BLaER1 treated with 17β-estradiol and CSF1 and Interleukin-3, amounts not matched to agents 10 nM and 100 nM (cell line): Measurements from ENCODE around the gene ARHGAP8.

Experiments used
- H3K27ac ChIP-seq, 11 experiments: shearing (Covaris generic); formaldehyde crosslinking; 2 replicates each; pipeline ENCODE4 v1.8.1; 2022
- H3K27me3 ChIP-seq, 11 experiments: shearing (Covaris generic); formaldehyde crosslinking; 2 replicates each; pipeline ENCODE4 v1.8.1; 2022
- H3K36me3 ChIP-seq, 11 experiments: shearing (Covaris generic); formaldehyde crosslinking; 2 replicates each; pipeline ENCODE4 v1.8.1; 2022
- H3K4me1 ChIP-seq, 10 experiments: shearing (Covaris generic); formaldehyde crosslinking; 2 replicates each; pipeline ENCODE4 v1.8.1; 2022
- H3K4me2 ChIP-seq, 11 experiments: shearing (Covaris generic); formaldehyde crosslinking; 2 replicates each; pipeline ENCODE4 v1.8.1; 2022
- H3K4me3 ChIP-seq, 10 experiments: shearing (Covaris generic); formaldehyde crosslinking; 2 replicates each; pipeline ENCODE4 v1.8.1; 2022
- H3K9ac ChIP-seq, 11 experiments: shearing (Covaris generic); formaldehyde crosslinking; 2 replicates each; pipeline ENCODE4 v1.8.1; 2022
- H3K9me3 ChIP-seq, 11 experiments: shearing (Covaris generic); formaldehyde crosslinking; replicated peaks in 1 of 11; 2 replicates each; pipeline ENCODE4 v1.8.1; 2022
- H4K20me1 ChIP-seq, 11 experiments: shearing (Covaris generic); formaldehyde crosslinking; 2 replicates each; pipeline ENCODE4 v1.8.1; 2022
- Cebpa-rat ChIP-seq, 11 experiments: shearing (Covaris generic); IDR thresholded peaks; 2 replicates each; pipeline ENCODE4 v1.8.1; 2022

The ARHGAP8 gene

GRCh38 chr22:44802956-44803355 lies 50.6 kb downstream of the ARHGAP8 start:
- TF ChIP-seq Cebpa-rat (IDR thresholded peaks at IDR 0.05) = no peak
- no peak overlapping the region for H3K4me3 ChIP-seq
- H3K27me3 ChIP-seq = no peaks in the 10 kb centered on the region
- H4K20me1 ChIP-seq = peaks cover 0 to 12% (median 0%) of the 10 kb centered on the region in 11 experiments; a peak in 1 of 22 replicates
- H3K36me3 ChIP-seq = no peaks in the 10 kb centered on the region
- no peak overlapping the region; a peak in 1 of 22 replicates for H3K4me2 ChIP-seq
- H3K27ac ChIP-seq = no peak overlapping the region
- H3K9ac ChIP-seq = no peak overlapping the region
- peaks cover under 1 to 14% (median 4%) of the 10 kb centered on the region in 10 experiments; a peak in 18 of 20 replicates for H3K4me1 ChIP-seq
- no peaks in the 10 kb centered on the region for H3K9me3 ChIP-seq

GRCh38 chr22:44804327-44804726 lies 52.0 kb downstream of the ARHGAP8 start:
- Histone ChIP-seq H3K4me1 (peaks cover 14 to 28% (median 18%) of the 10 kb centered on the region in 10 experiments), H3K9ac (no peak overlapping the region), H3K4me2 (no peak overlapping the region), H4K20me1 (peaks cover 0 to 4% (median 0%) of the 10 kb centered on the region in 11 experiments; a peak in 1 of 22 replicates), H3K4me3 (no peak overlapping the region), H3K36me3 (no peaks in the 10 kb centered on the region), H3K27ac (no peak overlapping the region), H3K27me3 (no peaks in the 10 kb centered on the region), H3K9me3 (no peaks in the 10 kb centered on the region)
- TF ChIP-seq Cebpa-rat (IDR thresholded peaks at IDR 0.05) = no peak

GRCh38 chr22:44805711-44806110 lies 53.3 kb downstream of the ARHGAP8 start:
- no peak overlapping the region for H3K4me3 ChIP-seq
- H3K4me2 ChIP-seq = no peak overlapping the region
- H4K20me1 ChIP-seq = no peaks in the 10 kb centered on the region; a peak in 1 of 22 replicates
- no peaks in the 10 kb centered on the region for H3K9me3 ChIP-seq
- H3K36me3 ChIP-seq = no peaks in the 10 kb centered on the region
- no peaks in the 10 kb centered on the region for H3K27me3 ChIP-seq
- peaks cover 14 to 32% (median 20%) of the 10 kb centered on the region in 10 experiments for H3K4me1 ChIP-seq
- TF ChIP-seq Cebpa-rat (IDR thresholded peaks at IDR 0.05) = no peak
- no peak overlapping the region for H3K27ac ChIP-seq
- H3K9ac ChIP-seq = no peak overlapping the region

GRCh38 chr22:44807232-44807631 lies 54.9 kb downstream of the ARHGAP8 start:
- Histone ChIP-seq H3K27ac (no peak overlapping the region), H3K4me1 (peaks cover 14 to 32% (median 20%) of the 10 kb centered on the region in 10 experiments), H3K4me3 (no peak overlapping the region), H3K4me2 (peak overlapping the region in 1 of 11 experiments; percentile 59; a peak in 1 of 22 replicates), H3K36me3 (no peaks in the 10 kb centered on the region), H3K27me3 (no peaks in the 10 kb centered on the region), H3K9ac (no peak overlapping the region), H4K20me1 (no peaks in the 10 kb centered on the region; a peak in 1 of 22 replicates), H3K9me3 (no peaks in the 10 kb centered on the region)
- TF ChIP-seq Cebpa-rat (IDR thresholded peaks at IDR 0.05) = no peak

GRCh38 chr22:44807915-44808690 lies 55.7 kb downstream of the ARHGAP8 start:
- Histone ChIP-seq H3K27ac (no peak overlapping the region), H3K9ac (no peak overlapping the region), H3K4me2 (peak overlapping the region; percentile 46 to 75 (median 65)), H4K20me1 (no peaks in the 10 kb centered on the region; a peak in 1 of 22 replicates), H3K4me1 (peaks cover 14 to 28% (median 20%) of the 10 kb centered on the region in 10 experiments), H3K36me3 (no peaks in the 10 kb centered on the region), H3K27me3 (no peaks in the 10 kb centered on the region), H3K9me3 (no peaks in the 10 kb centered on the region), H3K4me3 (no peak overlapping the region)
- no peak for TF ChIP-seq Cebpa-rat (IDR thresholded peaks at IDR 0.05)

- Histone ChIP-seq H3K36me3 (no peaks in the 10 kb centered on the region), H3K27ac (no peak overlapping the region), H3K4me1 (peaks cover 14 to 28% (median 19%) of the 10 kb centered on the region in 10 experiments), H3K9me3 (no peaks in the 10 kb centered on the region), H4K20me1 (no peaks in the 10 kb centered on the region; a peak in 1 of 22 replicates), H3K9ac (no peak overlapping the region), H3K4me2 (peak overlapping the region in 8 of 11 experiments; percentile 16 to 75 (median 64); a peak in 7 of 22 replicates), H3K4me3 (no peak overlapping the region), H3K27me3 (no peaks in the 10 kb centered on the region)
- no peak for TF ChIP-seq Cebpa-rat (IDR thresholded peaks at IDR 0.05)
Measured at GRCh38 chr22:44809456-44809855, 57.1 kb downstream of the ARHGAP8 start.

GRCh38 chr22:44811141-44811540 lies 58.8 kb downstream of the ARHGAP8 start:
- TF ChIP-seq Cebpa-rat (IDR thresholded peaks at IDR 0.05) = no peak
- Histone ChIP-seq H3K27me3 (no peaks in the 10 kb centered on the region), H3K4me1 (peaks cover 14 to 28% (median 19%) of the 10 kb centered on the region in 10 experiments), H3K4me3 (no peak overlapping the region), H3K4me2 (no peak overlapping the region), H4K20me1 (no peaks in the 10 kb centered on the region; a peak in 1 of 22 replicates), H3K9me3 (no peaks in the 10 kb centered on the region), H3K27ac (no peak overlapping the region), H3K36me3 (no peaks in the 10 kb centered on the region), H3K9ac (no peak overlapping the region)

GRCh38 chr22:44813416-44813815 lies 61.0 kb downstream of the ARHGAP8 start:
- H4K20me1 ChIP-seq = no peaks in the 10 kb centered on the region
- H3K27me3 ChIP-seq = no peaks in the 10 kb centered on the region
- H3K4me3 ChIP-seq = no peak overlapping the region
- H3K27ac ChIP-seq = no peak overlapping the region
- no peak overlapping the region for H3K4me2 ChIP-seq
- no peak for TF ChIP-seq Cebpa-rat (IDR thresholded peaks at IDR 0.05)
- no peaks in the 10 kb centered on the region for H3K9me3 ChIP-seq
- no peaks in the 10 kb centered on the region for H3K36me3 ChIP-seq
- peaks cover 8 to 17% (median 11%) of the 10 kb centered on the region in 10 experiments for H3K4me1 ChIP-seq
- H3K9ac ChIP-seq = no peak overlapping the region

GRCh38 chr22:44814266-44815098 lies 62.1 kb downstream of the ARHGAP8 start:
- Histone ChIP-seq H3K9ac (no peak overlapping the region), H3K4me2 (no peak overlapping the region), H3K36me3 (no peaks in the 10 kb centered on the region), H4K20me1 (no peaks in the 10 kb centered on the region; a peak in 1 of 22 replicates), H3K4me3 (no peak overlapping the region), H3K27ac (no peak overlapping the region), H3K9me3 (no peaks in the 10 kb centered on the region), H3K27me3 (no peaks in the 10 kb centered on the region), H3K4me1 (peaks cover 0 to 8% (median under 1%) of the 10 kb centered on the region in 10 experiments; a peak in 5 of 20 replicates)
- no peak for TF ChIP-seq Cebpa-rat (IDR thresholded peaks at IDR 0.05)
